SK-N-SH treated with all-trans-retinoic acid at 6 μM for 48 hours (cell line): ENCODE data around the gene RGS16.

Source experiments
- ATAC-seq: fragments of 200-7000 bp; cut with Tn5 transposase; 3 replicates; pipeline ENCODE4 v1.9.1; 2020; ENCODE audit warnings: mild to moderate bottlenecking, moderate library complexity
- ARNTL ChIP-seq: fragments of 450-650 bp; formaldehyde crosslinking; IDR thresholded peaks from 2 replicates; pipeline ENCODE4 v1.5.0; 2020; ENCODE audit warnings: low read depth, mild to moderate bottlenecking, moderate library complexity, borderline replicate concordance
- CREB5 ChIP-seq: fragments of 250-450 bp; sonication (Bioruptor Pico); IDR thresholded peaks from 2 replicates; pipeline ENCODE4 v1.5.1; 2020; ENCODE audit warnings: low read depth, mild to moderate bottlenecking, moderate library complexity
- CSDC2 ChIP-seq: fragments of 250-450 bp; sonication (Bioruptor Pico); IDR thresholded peaks from 2 replicates; pipeline ENCODE4 v1.5.0; 2020; ENCODE audit warnings: mild to moderate bottlenecking, moderate library complexity
- CSRNP3 ChIP-seq: fragments of 250-450 bp; sonication (Bioruptor Pico); IDR thresholded peaks from 2 replicates; pipeline ENCODE4 v1.5.1; 2021; ENCODE audit warnings: mild to moderate bottlenecking, moderate library complexity
- ESRRG ChIP-seq: fragments of 250-450 bp; sonication (Bioruptor Pico); IDR thresholded peaks from 2 replicates; pipeline ENCODE4 v1.6.1; 2021; ENCODE audit warnings: mild to moderate bottlenecking
- GLIS3 ChIP-seq: fragments of 250-450 bp; sonication (Bioruptor Pico); IDR thresholded peaks from 2 replicates; pipeline ENCODE4 v1.5.0; 2020; ENCODE audit warnings: mild to moderate bottlenecking, moderate library complexity
- ISL1 ChIP-seq: fragments of 250-450 bp; sonication (Bioruptor Pico); IDR thresholded peaks from 2 replicates; pipeline ENCODE4 v2.1.2; 2022; ENCODE audit warnings: mild to moderate bottlenecking, moderate library complexity
- OSR1 ChIP-seq: fragments of 250-450 bp; sonication (Bioruptor Pico); IDR thresholded peaks from 2 replicates; pipeline ENCODE4 v1.8.0; 2022; ENCODE audit warnings: moderate library complexity, mild to moderate bottlenecking, inconsistent platforms
- PATZ1 ChIP-seq: fragments of 250-450 bp; sonication (Bioruptor Pico); IDR thresholded peaks from 2 replicates; pipeline ENCODE4 v1.8.0; 2020; ENCODE audit warnings: mild to moderate bottlenecking, moderate library complexity, borderline replicate concordance
- POU6F1 ChIP-seq: fragments of 250-450 bp; sonication (Bioruptor Pico); IDR thresholded peaks from 2 replicates; pipeline ENCODE4 v1.8.0; 2021; ENCODE audit warnings: low read depth, mild to moderate bottlenecking, moderate library complexity, borderline replicate concordance
- RARB ChIP-seq: fragments of 250-450 bp; sonication (Bioruptor Pico); IDR thresholded peaks from 2 replicates; pipeline ENCODE4 v1.8.0; 2021; ENCODE audit warnings: mild to moderate bottlenecking, moderate library complexity
- SNAI2 ChIP-seq: fragments of 250-450 bp; sonication (Bioruptor Pico); IDR thresholded peaks from 2 replicates; pipeline ENCODE4 v1.5.0; 2020; ENCODE audit warnings: mild to moderate bottlenecking, moderate library complexity
- TSHZ2 ChIP-seq: fragments of 250-450 bp; sonication (Bioruptor Pico); IDR thresholded peaks from 2 replicates; pipeline ENCODE4 v1.5.0; 2020; ENCODE audit warnings: mild to moderate bottlenecking, moderate library complexity
- ZC3H10 ChIP-seq: fragments of 250-450 bp; sonication (Bioruptor Pico); IDR thresholded peaks from 2 replicates; pipeline ENCODE4 v1.5.1; 2021; ENCODE audit warnings: mild to moderate bottlenecking, moderate library complexity
- ZFP3 ChIP-seq: fragments of 250-450 bp; sonication (Bioruptor Pico); IDR thresholded peaks from 2 replicates; pipeline ENCODE4 v1.5.0; 2020; ENCODE audit warnings: mild to moderate bottlenecking, moderate library complexity
- ZFP30 ChIP-seq: fragments of 450-650 bp; formaldehyde crosslinking; IDR thresholded peaks from 2 replicates; pipeline ENCODE4 v1.5.0; 2022; ENCODE audit warnings: mild to moderate bottlenecking, moderate library complexity
- ZNF565 ChIP-seq: fragments of 450-650 bp; formaldehyde crosslinking; conservative IDR thresholded peaks from 2 replicates; pipeline ENCODE4 v1.5.0; 2020; ENCODE audit warnings: low read depth, mild to moderate bottlenecking, moderate library complexity
- ZNF8 ChIP-seq: fragments of 450-650 bp; formaldehyde crosslinking; IDR thresholded peaks from 2 replicates; pipeline ENCODE4 v1.5.0; 2020; ENCODE audit warnings: mild to moderate bottlenecking, moderate library complexity

Gene RGS16

GRCh38 chr1:182574156-182574555 lies 30.0 kb downstream of the RGS16 start:
- ATAC-seq, result no peak
- TF ChIP-seq RARB (CRISPR knock-in tag), result no peak
- no peak for TF ChIP-seq ISL1
- TF ChIP-seq ARNTL (CRISPR knock-in tag), result no peak
- TF ChIP-seq CSDC2 (CRISPR knock-in tag), result no peak
- TF ChIP-seq ZNF8 (CRISPR knock-in tag), result no peak
- no peak for TF ChIP-seq ZFP30 (CRISPR knock-in tag)
- TF ChIP-seq CREB5 (CRISPR knock-in tag), result no peak
- TF ChIP-seq PATZ1, result no peak
- no peak for TF ChIP-seq ESRRG (CRISPR knock-in tag)
- TF ChIP-seq GLIS3 (CRISPR knock-in tag), result no peak
- no peak for TF ChIP-seq ZNF565 (CRISPR knock-in tag)
- no peak for TF ChIP-seq OSR1 (CRISPR knock-in tag)
- no peak for TF ChIP-seq ZFP3 (CRISPR knock-in tag)
- TF ChIP-seq ZC3H10, result no peak
- TF ChIP-seq CSRNP3 (CRISPR knock-in tag), result no peak

- no peak for ATAC-seq
- TF ChIP-seq ZNF565 (CRISPR knock-in tag) (no peak), SNAI2 (no peak), ESRRG (CRISPR knock-in tag) (no peak), ZNF8 (CRISPR knock-in tag) (no peak), ZFP3 (CRISPR knock-in tag) (no peak), ZC3H10 (no peak), CREB5 (CRISPR knock-in tag) (no peak), POU6F1 (CRISPR knock-in tag) (no peak), TSHZ2 (CRISPR knock-in tag) (no peak)
- TF ChIP-seq, all 23 proteins: peak for 0
Measured at GRCh38 chr1:182570611-182570970, 33.6 kb downstream of the RGS16 start.

- TF ChIP-seq OSR1 (CRISPR knock-in tag) (no peak), GLIS3 (CRISPR knock-in tag) (no peak), ZFP3 (CRISPR knock-in tag) (no peak), ZNF565 (CRISPR knock-in tag) (no peak), ZC3H10 (no peak), ZNF8 (CRISPR knock-in tag) (no peak)
- no peak for ATAC-seq
Measured at GRCh38 chr1:182569939-182570610, 34.1 kb downstream of the RGS16 start.
